Endothelial cell of umbilical vein (primary cell): Measurements from ENCODE around the gene FOXD3. TPM values are rescaled to one million over a fixed set of nuclear protein-coding genes. Genes with fewer than 3 reads are reported as not detected.

ENCODE experiments used
- BruUV-seq: library from RNA; stranded (reverse); fragments of 400-500 nt; replicated peaks from 2 replicates; lab custom pipeline; 2021; lab: Mats Ljungman, UMichigan
- CTCF ChIA-PET: fragments of 300-600, 350-600 bp; sonication (Branson Sonifier 250); formaldehyde crosslinking; loops from one replicate; lab custom pipeline; 2021; ENCODE audit warnings: antibody characterized with exemption, inconsistent platforms; lab: Charles Lee
- POLR2A ChIA-PET: fragments of 300-600, 350-600 bp; sonication (Branson Sonifier 250); formaldehyde crosslinking; loops from one replicate; lab custom pipeline; 2021; ENCODE audit warnings: antibody characterized with exemption, inconsistent platforms; lab: Charles Lee
- DNase-seq: peaks from one replicate; pipeline ENCODE4 v3.0.0-alpha.2; 2011; ENCODE audit warnings: low read depth, low spot score
- FAIRE-seq: peaks from 2 replicates; lab custom pipeline; 2011; peaks lifted over from hg19 to GRCh38; lab: Jason Lieb, UNC
- H2AFZ ChIP-seq: 2 replicates; pipeline ENCODE4 v1.6.0; 2012; ENCODE audit warnings: low read depth, low read length, control low read depth, inconsistent platforms
- H3K27ac ChIP-seq: 2 replicates; pipeline ENCODE4 v1.5.1; 2011; ENCODE audit warnings: low read depth, mild to moderate bottlenecking, control low read depth, low read length, moderate library complexity; ENCODE audit not compliant: insufficient read depth
- H3K27me3 ChIP-seq, 2 experiments: 2 replicates each; pipeline versions ENCODE4 v1.6.0 to v1.6.1; 2011; ENCODE audit warnings: low read length in 2 of 2, mixed read lengths in 1 of 2; ENCODE audit not compliant: control insufficient read depth in 2 of 2, insufficient read depth in 2 of 2
- H3K36me3 ChIP-seq, 2 experiments: 2 replicates in 1 of 2; 3 replicates in 1 of 2; pipeline ENCODE4 v1.5.1; 2011; ENCODE audit warnings: low read length in 2 of 2, mild to moderate bottlenecking in 1 of 2, moderate library complexity in 1 of 2; ENCODE audit not compliant: control insufficient read depth in 2 of 2, insufficient read depth in 2 of 2; ENCODE audit errors: extremely low read depth in 1 of 2
- H3K4me1 ChIP-seq: 3 replicates; pipeline ENCODE4 v1.5.1; 2011; ENCODE audit warnings: mild to moderate bottlenecking, low read length; ENCODE audit not compliant: control insufficient read depth, insufficient read depth; ENCODE audit errors: extremely low read depth
- H3K4me2 ChIP-seq: 2 replicates; pipeline ENCODE4 v1.6.1; 2011; ENCODE audit warnings: low read length, control low read depth, mixed read lengths; ENCODE audit not compliant: insufficient read depth
- H3K4me3 ChIP-seq, 3 experiments: fragments of 200-600 bp in 1 of 3; sonication (generic), shearing (Covaris generic) in 1 of 3; replicated peaks in 1 of 3; 2 replicates each; pipeline ENCODE4 v1.5.1; 2011 to 2016; ENCODE audit warnings: control low read depth in 3 of 3, low read length in 3 of 3, mild to moderate bottlenecking in 2 of 3, inconsistent platforms in 1 of 3, low read depth in 1 of 3, moderate library complexity in 1 of 3; ENCODE audit not compliant: insufficient read depth in 1 of 3
- H3K79me2 ChIP-seq: 2 replicates; pipeline ENCODE4 v1.6.0; 2012; ENCODE audit warnings: low read length, inconsistent platforms; ENCODE audit not compliant: control insufficient read depth, insufficient read depth
- H3K9ac ChIP-seq: replicated peaks from 2 replicates; pipeline ENCODE3; 2011; ENCODE audit warnings: low read length, control low read depth; ENCODE audit not compliant: insufficient read depth; ENCODE audit errors: extremely low read depth
- H3K9me1 ChIP-seq: replicated peaks from 3 replicates; pipeline ENCODE4 v1.6.0; 2011; ENCODE audit warnings: mild to moderate bottlenecking, low read length; ENCODE audit not compliant: control insufficient read depth, insufficient read depth; ENCODE audit errors: extremely low read depth
- H3K9me3 ChIP-seq: replicated peaks from 2 replicates; pipeline ENCODE4 v1.5.1; 2012; ENCODE audit warnings: low read length, inconsistent platforms; ENCODE audit not compliant: control insufficient read depth, insufficient read depth
- H4K20me1 ChIP-seq: replicated peaks from 2 replicates; pipeline ENCODE3; 2011; ENCODE audit warnings: mild to moderate bottlenecking, low read length; ENCODE audit not compliant: control insufficient read depth, insufficient read depth; ENCODE audit errors: extremely low read depth
- EZH2 ChIP-seq: IDR thresholded peaks from 2 replicates; pipeline ENCODE4 v1.6.1; 2012; ENCODE audit warnings: borderline replicate concordance, low read depth, mild to moderate bottlenecking, moderate library complexity, low read length, inconsistent platforms; ENCODE audit not compliant: severe bottlenecking
- FOS ChIP-seq: IDR thresholded peaks from 2 replicates; pipeline ENCODE4 v1.6.1; 2011; ENCODE audit warnings: mild to moderate bottlenecking, low read length, moderate library complexity, borderline replicate concordance; ENCODE audit not compliant: insufficient read depth
- GATA2 ChIP-seq: IDR thresholded peaks from 2 replicates; pipeline ENCODE4 v1.7.0; 2011; ENCODE audit warnings: low read depth, mild to moderate bottlenecking, moderate library complexity, mixed read lengths, low read length; ENCODE audit not compliant: insufficient read length, insufficient read depth
- JUN ChIP-seq: IDR thresholded peaks from 2 replicates; pipeline ENCODE4 v1.6.1; 2011; ENCODE audit warnings: borderline replicate concordance, low read depth; ENCODE audit not compliant: insufficient read length, insufficient read depth
- MYC ChIP-seq: IDR thresholded peaks from one replicate; pipeline ENCODE4 v1.6.1; 2011; ENCODE audit warnings: mild to moderate bottlenecking, low read depth, low read length
- POLR2A ChIP-seq: IDR thresholded peaks from 2 replicates; pipeline ENCODE4 v1.6.1; 2012; ENCODE audit warnings: low read depth, mild to moderate bottlenecking, control low read depth, low read length
- POLR2AphosphoS5 ChIP-seq: IDR thresholded peaks from 2 replicates; pipeline ENCODE4 v1.6.1; 2012; ENCODE audit warnings: low read depth, mild to moderate bottlenecking, control low read depth, low read length, moderate library complexity; ENCODE audit not compliant: insufficient read depth
- dilution Hi-C: fragments of 300-500 bp; cut with MboI; formaldehyde crosslinking; loops from one replicate; pipeline ENCODE4 v1.15.0; 2019; ENCODE audit warnings: low sequenced_read_pairs; ENCODE audit not compliant: extremely low pct_ligation_motif_present
- intact Hi-C: fragments of 100-400 bp; cut with micrococcal nuclease; formaldehyde crosslinking; loops from one replicate; pipeline ENCODE4 v1.10.0; 2022
- polyA plus RNA-seq, 4 experiments: library from polyadenylated mRNA; depleted of rRNA in 3 of 4; stranded (reverse) in 3 of 4; unstranded in 1 of 4; fragments of >200 nt; gene quantifications; 2 replicates each; pipeline versions ENCODE4 v1.2.1 to v1.2.3, GENCODE V29; 2011 to 2012; ENCODE audit warnings: missing spikeins in 1 of 4
- total RNA-seq: library from RNA; stranded (reverse); gene quantifications from 2 replicates; pipeline ENCODE4 v1.2.3, GENCODE V29; 2021
- TF ChIP-seq, protein P1 (sequence below): IDR thresholded peaks from 2 replicates; pipeline ENCODE4 v1.6.1; 2011; ENCODE audit not compliant: insufficient read depth, insufficient read length
- TF ChIP-seq, protein P2 (sequence below), 2 donors: IDR thresholded peaks; 1 replicate in 1 of 2; 2 replicates in 1 of 2; pipeline ENCODE4 v1.5.1; 2011; ENCODE audit warnings: low read length in 2 of 2, mild to moderate bottlenecking in 2 of 2, moderate library complexity in 2 of 2, control low read depth in 1 of 2, inconsistent platforms in 1 of 2, low read depth in 1 of 2; ENCODE audit not compliant: insufficient read depth in 1 of 2; ENCODE audit errors: extremely low read depth in 1 of 2

FOXD3 gene
- total and polyA plus RNA-seq, 2 donors (not counting 3 experiments of a cell fraction or from before 2014, with no cell fraction given), result not detected

DNA sequence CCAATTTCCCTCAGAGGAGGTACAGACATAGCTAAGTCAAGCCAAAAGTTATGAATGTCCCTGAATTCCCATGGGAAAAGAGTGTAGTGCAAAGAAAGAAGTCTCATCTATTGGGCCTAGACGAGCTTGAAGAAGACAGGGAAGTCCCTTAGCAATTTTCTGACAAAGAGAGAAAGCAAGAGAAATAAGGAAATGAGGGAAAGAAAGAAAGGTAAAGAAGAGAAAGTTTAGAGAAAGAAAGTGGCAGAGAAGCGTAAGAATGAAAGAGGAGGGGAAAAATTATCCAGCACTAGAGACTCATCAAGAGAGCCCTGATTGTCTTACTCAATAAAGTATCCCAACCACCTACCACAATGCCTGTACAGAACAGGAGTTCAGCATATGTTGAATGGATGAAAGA is 40.6 kb upstream of the FOXD3 start:
- H3K36me3 ChIP-seq, result no peaks in the 10 kb centered on the region
- intact Hi-C loops, result no loop called here
- TF ChIP-seq EZH2 (no peak), GATA2 (no peak), FOS (no peak), POLR2AphosphoS5 (no peak), JUN (no peak), MYC (no peak), POLR2A (no peak)
- TF ChIP-seq, protein P1, sequence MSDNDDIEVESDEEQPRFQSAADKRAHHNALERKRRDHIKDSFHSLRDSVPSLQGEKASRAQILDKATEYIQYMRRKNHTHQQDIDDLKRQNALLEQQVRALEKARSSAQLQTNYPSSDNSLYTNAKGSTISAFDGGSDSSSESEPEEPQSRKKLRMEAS, result no peak
- TF ChIP-seq, protein P2, sequence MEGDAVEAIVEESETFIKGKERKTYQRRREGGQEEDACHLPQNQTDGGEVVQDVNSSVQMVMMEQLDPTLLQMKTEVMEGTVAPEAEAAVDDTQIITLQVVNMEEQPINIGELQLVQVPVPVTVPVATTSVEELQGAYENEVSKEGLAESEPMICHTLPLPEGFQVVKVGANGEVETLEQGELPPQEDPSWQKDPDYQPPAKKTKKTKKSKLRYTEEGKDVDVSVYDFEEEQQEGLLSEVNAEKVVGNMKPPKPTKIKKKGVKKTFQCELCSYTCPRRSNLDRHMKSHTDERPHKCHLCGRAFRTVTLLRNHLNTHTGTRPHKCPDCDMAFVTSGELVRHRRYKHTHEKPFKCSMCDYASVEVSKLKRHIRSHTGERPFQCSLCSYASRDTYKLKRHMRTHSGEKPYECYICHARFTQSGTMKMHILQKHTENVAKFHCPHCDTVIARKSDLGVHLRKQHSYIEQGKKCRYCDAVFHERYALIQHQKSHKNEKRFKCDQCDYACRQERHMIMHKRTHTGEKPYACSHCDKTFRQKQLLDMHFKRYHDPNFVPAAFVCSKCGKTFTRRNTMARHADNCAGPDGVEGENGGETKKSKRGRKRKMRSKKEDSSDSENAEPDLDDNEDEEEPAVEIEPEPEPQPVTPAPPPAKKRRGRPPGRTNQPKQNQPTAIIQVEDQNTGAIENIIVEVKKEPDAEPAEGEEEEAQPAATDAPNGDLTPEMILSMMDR (IDR thresholded peaks at IDR 0.05; ENCODE audit: extremely low read depth in 1 of 2, insufficient read depth in 1 of 2, low read depth in 1 of 2, low read length in 2 of 2), result no peak
- H3K27me3 ChIP-seq, result peaks cover 0 to 2% of the 10 kb centered on the region in 2 experiments
- no peaks in the 10 kb centered on the region for H4K20me1 ChIP-seq
- H3K9ac ChIP-seq, result no peak overlapping the region
- H2AFZ ChIP-seq, result no peak overlapping the region
- H3K4me1 ChIP-seq, result no peaks in the 10 kb centered on the region
- BruUV-seq, result no TSS peak
- ChIA-PET CTCF (interaction anchor here (1.5 kb wide), 1 partner anchor 15 kb away, joined by 5 read pairs; no protein-coding TSS in a partner anchor), POLR2A (no interaction called here)
- H3K27ac ChIP-seq, result no peak overlapping the region
- DNase-seq (no peak), FAIRE-seq (no peak)
- dilution Hi-C loops, result no loop called here
- H3K9me1 ChIP-seq, result no peaks in the 10 kb centered on the region
- no peak overlapping the region for H3K4me2 ChIP-seq
- no peaks in the 10 kb centered on the region for H3K79me2 ChIP-seq
- H3K9me3 ChIP-seq, result no peaks in the 10 kb centered on the region
- no peak overlapping the region for H3K4me3 ChIP-seq
